A673 (cell line): ENCODE data around the gene GRAMD1B.

Experiments used
- EZH2 ChIP-seq: fragments of 200-600 bp; sonication (generic); IDR thresholded peaks from 2 replicates; pipeline ENCODE4 v1.6.1; 2017; ENCODE audit warnings: borderline replicate concordance, low read depth, mild to moderate bottlenecking, mixed read lengths, antibody characterized with exemption, low read length; ENCODE audit not compliant: poor library complexity, severe bottlenecking
- TF ChIP-seq, protein P1 (sequence below): fragments of 300-800, 200-600 bp; sonication (generic); conservative IDR thresholded peaks from 2 replicates; pipeline ENCODE4 v1.5.1; 2017; ENCODE audit warnings: low read depth, mild to moderate bottlenecking, antibody characterized with exemption, low read length, moderate library complexity, mixed read lengths

GRCh38 chr11:123438131-123438627 lies 8.1 kb downstream of the GRAMD1B start:
- TF ChIP-seq, protein P1, sequence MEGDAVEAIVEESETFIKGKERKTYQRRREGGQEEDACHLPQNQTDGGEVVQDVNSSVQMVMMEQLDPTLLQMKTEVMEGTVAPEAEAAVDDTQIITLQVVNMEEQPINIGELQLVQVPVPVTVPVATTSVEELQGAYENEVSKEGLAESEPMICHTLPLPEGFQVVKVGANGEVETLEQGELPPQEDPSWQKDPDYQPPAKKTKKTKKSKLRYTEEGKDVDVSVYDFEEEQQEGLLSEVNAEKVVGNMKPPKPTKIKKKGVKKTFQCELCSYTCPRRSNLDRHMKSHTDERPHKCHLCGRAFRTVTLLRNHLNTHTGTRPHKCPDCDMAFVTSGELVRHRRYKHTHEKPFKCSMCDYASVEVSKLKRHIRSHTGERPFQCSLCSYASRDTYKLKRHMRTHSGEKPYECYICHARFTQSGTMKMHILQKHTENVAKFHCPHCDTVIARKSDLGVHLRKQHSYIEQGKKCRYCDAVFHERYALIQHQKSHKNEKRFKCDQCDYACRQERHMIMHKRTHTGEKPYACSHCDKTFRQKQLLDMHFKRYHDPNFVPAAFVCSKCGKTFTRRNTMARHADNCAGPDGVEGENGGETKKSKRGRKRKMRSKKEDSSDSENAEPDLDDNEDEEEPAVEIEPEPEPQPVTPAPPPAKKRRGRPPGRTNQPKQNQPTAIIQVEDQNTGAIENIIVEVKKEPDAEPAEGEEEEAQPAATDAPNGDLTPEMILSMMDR = no peak
- no peak for TF ChIP-seq EZH2
